H1 (cell line): Measurements from ENCODE around the gene ADAMTS14. TPM values are rescaled to one million over a fixed set of nuclear protein-coding genes. Genes with fewer than 3 reads are reported as not detected.

Experiments used
- CTCF ChIA-PET: fragments of 300-600 bp; sonication (Branson Sonifier 250); formaldehyde crosslinking; loops from one replicate; lab custom pipeline; 2021; ENCODE audit not compliant: partially characterized antibody; lab: Charles Lee
- POLR2A ChIA-PET: fragments of 300-600 bp; sonication (Branson Sonifier 250); formaldehyde crosslinking; loops from one replicate; lab custom pipeline; 2021; ENCODE audit warnings: inconsistent platforms; ENCODE audit not compliant: partially characterized antibody; lab: Charles Lee
- DNase-seq, 2 experiments: peaks; one replicate each; pipeline versions ENCODE4 v3.0.0 to v3.0.0-alpha.2; 2010 to 2022; ENCODE audit warnings: low spot score in 2 of 2, low read depth in 1 of 2, mixed read lengths in 1 of 2
- FAIRE-seq: peaks from 2 replicates; lab custom pipeline; 2011; peaks lifted over from hg19 to GRCh38; lab: Jason Lieb, UNC
- H2AFZ ChIP-seq: 2 replicates; pipeline ENCODE4 v1.8.1; 2012; ENCODE audit warnings: low read length, inconsistent platforms
- H2AK5ac ChIP-seq: 2 replicates; pipeline ENCODE4 v1.6.1; 2013; ENCODE audit warnings: low read depth, low read length
- H2BK120ac ChIP-seq: replicated peaks from 2 replicates; pipeline ENCODE3; 2013; ENCODE audit warnings: low read depth, low read length, inconsistent platforms
- H2BK12ac ChIP-seq: 2 replicates; pipeline ENCODE4 v1.6.1; 2013; ENCODE audit warnings: low read depth, low read length
- H2BK15ac ChIP-seq: 2 replicates; pipeline ENCODE4 v1.6.1; 2013; ENCODE audit warnings: low read length
- H2BK20ac ChIP-seq: 2 replicates; pipeline ENCODE4 v1.6.1; 2013; ENCODE audit warnings: low read length
- H2BK5ac ChIP-seq: 2 replicates; pipeline ENCODE4 v1.6.1; 2013; ENCODE audit warnings: low read depth, low read length
- H3K14ac ChIP-seq: 2 replicates; pipeline ENCODE4 v1.6.1; 2013; ENCODE audit warnings: inconsistent platforms; ENCODE audit not compliant: insufficient read length
- H3K18ac ChIP-seq: 2 replicates; pipeline ENCODE4 v1.6.1; 2013; ENCODE audit warnings: low read length; ENCODE audit errors: extremely low read depth
- H3K23ac ChIP-seq: 2 replicates; pipeline ENCODE4 v1.6.1; 2013; ENCODE audit warnings: inconsistent platforms; ENCODE audit not compliant: insufficient read length
- H3K23me2 ChIP-seq: 2 replicates; pipeline ENCODE4 v1.6.1; 2013; ENCODE audit warnings: low read depth, low read length
- H3K27ac ChIP-seq: 2 replicates; pipeline ENCODE4 v1.6.1; 2011; ENCODE audit warnings: low read depth, low read length, inconsistent platforms
- H3K27me3 ChIP-seq, 4 experiments: replicated peaks in 1 of 4; 1 replicate in 1 of 4; 2 replicates in 3 of 4; pipeline versions ENCODE4 v1.6.1 to v1.8.1; 2011 to 2013; ENCODE audit warnings: low read length in 3 of 4, mild to moderate bottlenecking in 3 of 4, inconsistent platforms in 2 of 4, mixed read lengths in 2 of 4, moderate library complexity in 1 of 4; ENCODE audit not compliant: control insufficient read depth in 3 of 4, insufficient read depth in 3 of 4; ENCODE audit errors: extremely low read depth in 1 of 4
- H3K36me3 ChIP-seq, 4 experiments: 2 replicates each; pipeline versions ENCODE4 v1.6.1 to v1.8.1; 2011 to 2013; ENCODE audit warnings: mild to moderate bottlenecking in 4 of 4, low read length in 3 of 4, moderate library complexity in 2 of 4, control low read depth in 1 of 4, inconsistent platforms in 1 of 4; ENCODE audit not compliant: insufficient read depth in 4 of 4, control insufficient read depth in 2 of 4
- H3K4ac ChIP-seq: replicated peaks from 2 replicates; pipeline ENCODE3; 2013; ENCODE audit warnings: low read length, low read depth, mixed read lengths, inconsistent platforms; ENCODE audit not compliant: insufficient read length
- H3K4me1 ChIP-seq, 4 experiments: replicated peaks in 1 of 4; 1 replicate in 1 of 4; 2 replicates in 3 of 4; pipeline versions ENCODE4 v1.6.1 to v1.8.1; 2011 to 2013; ENCODE audit warnings: low read length in 3 of 4, inconsistent platforms in 2 of 4, mixed read lengths in 1 of 4; ENCODE audit not compliant: insufficient read depth in 4 of 4, control insufficient read depth in 3 of 4
- H3K4me2 ChIP-seq, 2 experiments: 2 replicates each; pipeline versions ENCODE4 v1.6.1 to v1.8.1; 2011 to 2013; ENCODE audit warnings: low read depth in 2 of 2, low read length in 2 of 2, control low read depth in 1 of 2, inconsistent platforms in 1 of 2, mild to moderate bottlenecking in 1 of 2; ENCODE audit not compliant: insufficient read depth in 1 of 2
- H3K4me3 ChIP-seq, 4 experiments: fragments of 200-600, 300-600 bp in 1 of 4; sonication (generic), shearing (Covaris generic), sonication (Bioruptor Twin) in 1 of 4; 2 replicates each; pipeline versions ENCODE4 v1.5.1 to v1.8.1; 2011 to 2016; ENCODE audit warnings: low read length in 4 of 4, low read depth in 3 of 4, control low read depth in 2 of 4, inconsistent platforms in 2 of 4, mild to moderate bottlenecking in 2 of 4, mixed read lengths in 1 of 4, moderate library complexity in 1 of 4; ENCODE audit not compliant: insufficient read depth in 2 of 4; ENCODE audit errors: extremely low read depth in 1 of 4
- H3K56ac ChIP-seq: replicated peaks from 2 replicates; pipeline ENCODE3; 2013; ENCODE audit warnings: low read depth, mild to moderate bottlenecking, mixed read lengths, low read length, inconsistent platforms; ENCODE audit not compliant: insufficient read length
- H3K79me1 ChIP-seq: 2 replicates; pipeline ENCODE4 v1.6.1; 2013; ENCODE audit warnings: low read depth, low read length, control low read depth
- H3K79me2 ChIP-seq, 2 experiments: 2 replicates each; pipeline versions ENCODE4 v1.6.1 to v1.8.1; 2012 to 2013; ENCODE audit warnings: low read length in 2 of 2, mild to moderate bottlenecking in 2 of 2, inconsistent platforms in 1 of 2; ENCODE audit not compliant: insufficient read depth in 2 of 2, control insufficient read depth in 1 of 2
- H3K9ac ChIP-seq, 4 experiments: replicated peaks in 1 of 4; 1 replicate in 1 of 4; 2 replicates in 3 of 4; pipeline versions ENCODE4 v1.6.1 to v1.8.1; 2011 to 2013; ENCODE audit warnings: low read depth in 3 of 4, low read length in 3 of 4, control low read depth in 2 of 4, mild to moderate bottlenecking in 2 of 4, moderate library complexity in 2 of 4, inconsistent platforms in 1 of 4; ENCODE audit errors: extremely low read depth in 1 of 4
- H3K9me3 ChIP-seq, 2 experiments: 2 replicates each; pipeline versions ENCODE4 v1.6.1 to v1.8.1; 2012 to 2013; ENCODE audit warnings: mild to moderate bottlenecking in 2 of 2, moderate library complexity in 2 of 2, control low read depth in 1 of 2, inconsistent platforms in 1 of 2, low read depth in 1 of 2, low read length in 1 of 2, mixed read lengths in 1 of 2; ENCODE audit not compliant: insufficient read depth in 2 of 2
- H4K20me1 ChIP-seq, 2 experiments: replicated peaks in 1 of 2; 2 replicates each; pipeline versions ENCODE3 to v1.8.1; 2011 to 2013; ENCODE audit warnings: inconsistent platforms in 2 of 2, low read length in 2 of 2, mild to moderate bottlenecking in 1 of 2; ENCODE audit not compliant: insufficient read depth in 2 of 2, control insufficient read depth in 1 of 2
- H4K5ac ChIP-seq: 2 replicates; pipeline ENCODE4 v1.6.1; 2013; ENCODE audit warnings: low read length, low read depth, mixed read lengths, inconsistent platforms; ENCODE audit not compliant: insufficient read length
- H4K8ac ChIP-seq: 2 replicates; pipeline ENCODE4 v1.8.0; 2013; ENCODE audit warnings: mild to moderate bottlenecking, moderate library complexity, low read length, inconsistent platforms; ENCODE audit not compliant: insufficient read depth; ENCODE audit errors: extremely low read depth
- H4K91ac ChIP-seq: replicated peaks from 2 replicates; pipeline ENCODE3; 2013; ENCODE audit warnings: low read length, mixed read lengths, inconsistent platforms; ENCODE audit not compliant: insufficient read length
- CBX5 ChIP-seq: fragments of 300-800, 300-1000 bp; sonication (generic); IDR thresholded peaks from 2 replicates; pipeline ENCODE4 v1.7.1; 2016; ENCODE audit warnings: antibody characterized with exemption, low read length, low read depth
- CTCF ChIP-seq, 3 experiments: IDR thresholded peaks; 1 replicate in 2 of 3; 2 replicates in 1 of 3; pipeline versions ENCODE4 v1.5.1 to v1.6.1; 2011; ENCODE audit warnings: low read length in 3 of 3, mild to moderate bottlenecking in 3 of 3, inconsistent platforms in 2 of 3, low read depth in 1 of 3, moderate library complexity in 1 of 3; ENCODE audit not compliant: insufficient read depth in 1 of 3; ENCODE audit errors: control extremely low read depth in 1 of 3
- EGR1 ChIP-seq: IDR thresholded peaks from 2 replicates; pipeline ENCODE4 v1.6.1; 2011; ENCODE audit warnings: low read depth, low read length, borderline replicate concordance
- EZH2 ChIP-seq: fragments of 200-600 bp; sonication (generic); IDR thresholded peaks from 2 replicates; pipeline ENCODE4 v1.7.1; 2012; ENCODE audit warnings: low read depth, mild to moderate bottlenecking, moderate library complexity, low read length, inconsistent platforms; ENCODE audit not compliant: severe bottlenecking
- HDAC6 ChIP-seq: IDR thresholded peaks from one replicate; pipeline ENCODE4 v1.7.1; 2012; ENCODE audit warnings: low read depth, mild to moderate bottlenecking, inconsistent platforms, low read length, moderate library complexity
- JUN ChIP-seq: IDR thresholded peaks from 2 replicates; pipeline ENCODE4 v1.6.1; 2011; ENCODE audit warnings: low read depth, mild to moderate bottlenecking, improper control_type of control experiment, low read length
- JUND ChIP-seq: IDR thresholded peaks from 2 replicates; pipeline ENCODE4 v1.6.1; 2011; ENCODE audit warnings: mild to moderate bottlenecking, improper control_type of control experiment, low read length
- RAD21 ChIP-seq, 2 experiments: IDR thresholded peaks in 1 of 2; conservative IDR thresholded peaks in 1 of 2; 2 replicates each; pipeline ENCODE4 v1.6.1; 2011; ENCODE audit warnings: low read depth in 2 of 2, low read length in 2 of 2, improper control_type of control experiment in 1 of 2, inconsistent platforms in 1 of 2, mild to moderate bottlenecking in 1 of 2, moderate library complexity in 1 of 2
- SP2 ChIP-seq: IDR thresholded peaks from 2 replicates; pipeline ENCODE4 v1.6.1; 2012; ENCODE audit warnings: mild to moderate bottlenecking, low read length, inconsistent platforms
- TBP ChIP-seq: IDR thresholded peaks from 2 replicates; pipeline ENCODE4 v1.6.1; 2011; ENCODE audit warnings: low read depth, low read length, improper control_type of control experiment
- WGBS, 2 experiments: shearing (Covaris generic) in 1 of 2; methylation state at CpG; one replicate each; pipeline versions ENCODE4 v1.1.6 to v1.1.7; 2013 to 2015; ENCODE audit warnings: low lambda C conversion rate in 2 of 2, mixed read lengths in 2 of 2, inconsistent platforms in 1 of 2, low coverage in 1 of 2, missing lambda C conversion rate in 1 of 2; ENCODE audit not compliant: insufficient replicate concordance in 2 of 2, insufficient coverage in 1 of 2, insufficient read length in 1 of 2; ENCODE audit errors: extremely low coverage in 1 of 2, missing lambda C conversion rate in 1 of 2; 5-methylcytosine and 5-hydroxymethylcytosine counted together
- polyA plus RNA-seq, 7 experiments: library from polyadenylated mRNA; depleted of rRNA in 3 of 7; stranded (reverse) in 5 of 7; unstranded in 2 of 7; fragments of >200 nt in 5 of 7; fragments of 200-250 nt in 2 of 7; gene quantifications; 1 replicate in 5 of 7; 2 replicates in 1 of 7; 4 replicates in 1 of 7; pipeline versions ENCODE4 v1.2.1 to v1.2.3, GENCODE V29; 2011 to 2013; ENCODE audit warnings: missing spikeins in 2 of 7, mixed read lengths in 2 of 7
- total RNA-seq: library from RNA; stranded (reverse); fragmentation: NEBNext Ultra II Directional; extraction: Animal tissue kit (Norgen Biotek cat#: 25700); gene quantifications from 2 replicates; pipeline ENCODE4 v1.2.1, GENCODE V29; 2021

The ADAMTS14 gene
- total and polyA plus RNA-seq, 2 of the 8 experiments (the other 6 are each of a cell fraction or from before 2014, with no cell fraction given) = 2.0 to 2.3 TPM

GRCh38 chr10:70671619-70672164, 614 bp upstream of the ADAMTS14 start:
- H3K18ac ChIP-seq = peak overlapping the region; percentile 40; the same call in 1 of the 2 replicates
- peak overlapping the region; percentile 56 to 90 for H3K4me2 ChIP-seq
- DNase-seq (no peak), FAIRE-seq (no peak)
- peak overlapping the region; percentile 9 for H2BK20ac ChIP-seq
- no peak overlapping the region for H3K27ac ChIP-seq
- peaks cover 7 to 8% of the 10 kb centered on the region in 2 experiments; a peak in 3 of 4 replicates for H3K9me3 ChIP-seq
- H3K9ac ChIP-seq = no peak overlapping the region; a peak in 1 of 7 replicates
- peak overlapping the region; percentile 24 to 60 (median 56) for H3K4me3 ChIP-seq
- H3K23me2 ChIP-seq = peaks cover 6% of the 10 kb centered on the region; the same call in 1 of the 2 replicates
- no peak overlapping the region; the same call in 1 of the 2 replicates for H4K8ac ChIP-seq
- H3K79me1 ChIP-seq = no peaks in the 10 kb centered on the region
- H2AK5ac ChIP-seq = no peak overlapping the region
- CTCF ChIA-PET = interaction anchor here (0.6 to 2.5 kb wide), 5 partner anchors 12 to 113 kb away, joined by 3 to 6 read pairs (median 3); no protein-coding TSS in a partner anchor
- no peak overlapping the region for H2BK12ac ChIP-seq
- H3K4me1 ChIP-seq = peaks cover 3 to 11% (median 3%) of the 10 kb centered on the region in 4 experiments; a peak in 6 of 7 replicates
- peak overlapping the region; percentile 28 for H3K4ac ChIP-seq
- POLR2A ChIA-PET = no interaction called here
- no peaks in the 10 kb centered on the region for H3K36me3 ChIP-seq
- H3K27me3 ChIP-seq = peaks cover 0 to 25% (median 14%) of the 10 kb centered on the region in 4 experiments; a peak in 6 of 7 replicates
- H2BK5ac ChIP-seq = no peak overlapping the region
- H3K14ac ChIP-seq = no peak overlapping the region
- H4K91ac ChIP-seq = peak overlapping the region; percentile 44
- H2AFZ ChIP-seq = no peak overlapping the region
- H3K56ac ChIP-seq = no peak overlapping the region
- 48% methylated on average over 5 of the region's 5 CpGs; no CpG with 5 or more reads in 1 of the 2 experiments for WGBS, 2 experiments
- H2BK15ac ChIP-seq = peak overlapping the region; percentile 93; the same call in 1 of the 2 replicates
- no peaks in the 10 kb centered on the region for H4K20me1 ChIP-seq
- no peak overlapping the region for H2BK120ac ChIP-seq
- no peak overlapping the region for H4K5ac ChIP-seq
- H3K79me2 ChIP-seq = no peaks in the 10 kb centered on the region
- H3K23ac ChIP-seq = no peak overlapping the region
- TF ChIP-seq SP2 = no peak
- TF ChIP-seq CTCF (IDR thresholded peaks at IDR 0.05; ENCODE audit: control extremely low read depth in 1 of 3, insufficient read depth in 1 of 3, low read depth in 1 of 3, low read length in 3 of 3) = peak in 2 of 3 experiments; percentile 27 to 38; a peak in 3 of 4 replicates
- TF ChIP-seq CBX5 = no peak
- TF ChIP-seq RAD21 (IDR thresholded peaks at IDR 0.05 in 1 of 2, conservative IDR thresholded peaks at IDR 0.05 in 1 of 2; ENCODE audit: low read depth in 2 of 2, low read length in 2 of 2) = peak; percentile 28 to 46; a peak in 3 of 4 replicates
- TF ChIP-seq EGR1 = no peak
- no peak for TF ChIP-seq EZH2
- no peak for TF ChIP-seq TBP
- no peak for TF ChIP-seq JUN
- no peak for TF ChIP-seq JUND
- no peak for TF ChIP-seq HDAC6
